HepG2 (cell line): ENCODE measurements around the gene DENND2D.

Experiments used
- KDM5B ChIP-seq: sonication (generic); formaldehyde crosslinking; IDR thresholded peaks from 2 replicates; pipeline ENCODE4 v1.4.0; 2020; ENCODE audit warnings: missing genetic modification reagents, mild to moderate bottlenecking, borderline replicate concordance
- ZBTB38 ChIP-seq: sonication (generic); formaldehyde crosslinking; IDR thresholded peaks from 2 replicates; pipeline ENCODE4 v1.5.1; 2020; ENCODE audit warnings: mild to moderate bottlenecking, missing genetic modification reagents

GRCh38 chr1:111211921-111212320 lies 11.5 kb upstream of the DENND2D start:
- TF ChIP-seq ZBTB38 (CRISPR knock-in tag) (no peak), KDM5B (CRISPR knock-in tag) (no peak)
